ENCODE measurements around the gene FSTL4.

The FSTL4 gene

GRCh38 chr5:133324926-133325325 is 287.4 kb downstream of the FSTL4 start:
- TF ChIP-seq CTCF (IDR thresholded peaks at IDR 0.05; ENCODE audit: low read depth, low read length): no peak
- in situ Hi-C loops (cut with HindIII; ENCODE audit: low sequenced_read_pairs): no loop called here
- H3K4me3 ChIP-seq (ENCODE audit: low read depth, low read length): no peak overlapping the region
- DNase-seq (ENCODE audit: low read depth, low spot score): no peak

- no peak overlapping the region for H3K4me3 ChIP-seq (ENCODE audit: low read depth, low read length)
- in situ Hi-C loops (cut with HindIII; ENCODE audit: low sequenced_read_pairs): no loop called here
- TF ChIP-seq CTCF (IDR thresholded peaks at IDR 0.05; ENCODE audit: low read depth, low read length): no peak
- no peak for DNase-seq (ENCODE audit: low read depth, low spot score)
Observed at GRCh38 chr5:133323494-133324457, 288.6 kb downstream of the FSTL4 start.

- in situ Hi-C loops (cut with HindIII; ENCODE audit: low sequenced_read_pairs): no loop called here
- no peak for DNase-seq (ENCODE audit: low read depth, low spot score)
- TF ChIP-seq CTCF (IDR thresholded peaks at IDR 0.05; ENCODE audit: low read depth, low read length): no peak
Observed at GRCh38 chr5:133322743-133323142, 289.6 kb downstream of the FSTL4 start.

GRCh38 chr5:133321833-133322420 is 290.4 kb downstream of the FSTL4 start:
- DNase-seq (ENCODE audit: low read depth, low spot score): no peak
- no peak overlapping the region for H3K4me3 ChIP-seq (ENCODE audit: low read depth, low read length)
- TF ChIP-seq CTCF (IDR thresholded peaks at IDR 0.05; ENCODE audit: low read depth, low read length): no peak
- in situ Hi-C loops (cut with HindIII; ENCODE audit: low sequenced_read_pairs): no loop called here

More at GRCh38 chr5:133322743-133323142, 289.6 kb downstream of the FSTL4 start:
- no peak overlapping the region for H3K4me3 ChIP-seq (ENCODE audit: low read depth, low read length)

GRCh38 chr5:133321286-133321832 is 291.0 kb downstream of the FSTL4 start:
- in situ Hi-C loops (cut with HindIII; ENCODE audit: low sequenced_read_pairs): no loop called here
- no peak for TF ChIP-seq CTCF (IDR thresholded peaks at IDR 0.05; ENCODE audit: low read depth, low read length)
- H3K4me3 ChIP-seq (ENCODE audit: low read depth, low read length): no peak overlapping the region
- no peak for DNase-seq (ENCODE audit: low read depth, low spot score)

- in situ Hi-C loops (cut with HindIII; ENCODE audit: low sequenced_read_pairs): no loop called here
- no peak for DNase-seq (ENCODE audit: low read depth, low spot score)
- TF ChIP-seq CTCF (IDR thresholded peaks at IDR 0.05; ENCODE audit: low read depth, low read length): no peak
- H3K4me3 ChIP-seq (ENCODE audit: low read depth, low read length): no peak overlapping the region
Observed at GRCh38 chr5:133319905-133320520, 292.3 kb downstream of the FSTL4 start.

Measured in astrocyte of the spinal cord (primary cell).